Inflammatory macrophage treated with lipopolysaccharide for 1 hour (primary cell): ENCODE results near the gene DNAH5.

Experiments used
- DNase-seq, 2 donors: peaks; one replicate each; pipeline ENCODE4 v3.0.0-alpha.2; 2020 to 2022

Gene DNAH5

GRCh38 chr5:13941468-13941867 lies 3.0 kb downstream of the DNAH5 start:
- no peak for DNase-seq

GRCh38 chr5:13939638-13940037 lies 4.8 kb downstream of the DNAH5 start:
- no peak for DNase-seq

GRCh38 chr5:13934921-13935320 lies 9.6 kb downstream of the DNAH5 start:
- no peak for DNase-seq

GRCh38 chr5:13934125-13934524 lies 10.4 kb downstream of the DNAH5 start:
- no peak for DNase-seq

- no peak for DNase-seq
Measured at GRCh38 chr5:13932561-13932960, 11.9 kb downstream of the DNAH5 start.

DNA sequence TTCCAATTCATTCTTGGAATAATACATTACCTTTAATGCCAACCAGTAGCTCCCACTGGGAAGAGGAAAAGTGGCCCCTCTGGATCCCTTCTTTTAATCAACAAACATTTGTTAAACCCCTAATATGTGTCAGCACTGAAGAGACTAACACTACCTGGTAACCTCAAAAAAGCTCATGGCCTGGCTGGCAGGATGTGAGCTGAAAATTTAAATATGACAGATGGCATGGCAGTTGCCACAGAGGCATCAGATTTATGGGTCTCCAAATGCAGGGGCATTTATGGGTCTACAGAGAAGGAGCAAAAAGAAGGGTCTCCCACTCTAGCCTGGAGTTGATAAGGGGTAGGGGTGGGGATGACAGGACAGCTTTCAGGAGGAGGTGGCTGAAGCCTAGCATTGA lies 12.5 kb downstream of the DNAH5 start:
- DNase-seq: no peak

DNA sequence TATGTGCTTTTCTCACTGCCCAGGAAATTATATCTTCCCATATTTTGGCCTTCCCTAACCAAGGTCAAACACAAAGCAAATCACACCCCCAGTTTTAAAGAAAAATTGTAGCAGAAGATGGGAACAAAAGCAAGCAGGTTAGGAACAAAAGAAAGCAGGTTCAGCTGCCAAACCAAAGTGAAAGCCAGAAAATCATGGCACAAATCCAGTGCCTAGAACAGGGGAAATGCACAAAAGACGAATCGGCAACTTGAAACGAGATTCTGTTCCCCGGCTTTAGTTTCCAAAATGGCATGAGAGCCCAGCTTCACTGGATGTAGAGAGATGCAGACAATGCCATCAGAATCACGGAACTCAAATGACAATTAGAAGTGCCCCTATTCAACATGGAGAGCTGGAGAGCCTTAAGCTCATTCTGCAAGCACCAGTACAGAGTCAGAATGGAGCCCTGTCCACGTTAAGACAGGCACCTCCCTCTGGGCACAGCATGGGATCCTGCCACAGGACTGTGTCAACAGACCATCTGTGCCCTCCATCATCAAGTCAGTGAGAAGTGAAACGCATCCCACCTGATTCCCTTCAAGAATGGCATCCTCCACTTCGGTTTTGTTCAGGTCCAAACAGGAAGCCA lies 13.8 kb downstream of the DNAH5 start:
- DNase-seq: no peak

GRCh38 chr5:13926731-13927130 lies 17.8 kb downstream of the DNAH5 start:
- DNase-seq: no peak

- no peak for DNase-seq
Measured at GRCh38 chr5:13921578-13921977, 22.9 kb downstream of the DNAH5 start.

- DNase-seq: no peak
Measured at GRCh38 chr5:13919786-13920185, 24.7 kb downstream of the DNAH5 start.

GRCh38 chr5:13919087-13919486 lies 25.4 kb downstream of the DNAH5 start:
- DNase-seq: no peak

- no peak for DNase-seq
Measured at GRCh38 chr5:13917061-13917460, 27.4 kb downstream of the DNAH5 start.

DNA sequence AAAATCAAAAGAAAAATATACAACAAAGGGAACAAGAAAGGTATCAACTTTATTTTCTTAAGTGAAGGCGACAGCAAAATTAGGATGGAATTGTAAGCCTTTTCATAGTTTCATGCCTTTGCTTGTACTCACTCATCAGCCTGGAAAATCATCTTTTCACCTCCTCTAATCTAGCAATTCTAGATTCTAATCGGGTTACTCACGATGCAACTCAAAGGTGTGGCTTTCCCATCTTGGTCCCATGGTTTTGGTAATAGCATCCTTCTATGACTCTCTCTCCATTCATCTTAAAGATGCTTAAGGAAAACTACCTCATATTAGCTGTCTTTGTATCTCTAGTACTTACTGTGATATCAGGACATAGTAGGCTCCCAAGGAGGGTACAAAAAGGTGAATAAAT lies 30.5 kb downstream of the DNAH5 start:
- DNase-seq: no peak

- no peak for DNase-seq
Measured at GRCh38 chr5:13910637-13911288, 33.7 kb downstream of the DNAH5 start.

GRCh38 chr5:13910201-13910600 lies 34.3 kb downstream of the DNAH5 start:
- DNase-seq: no peak

DNA sequence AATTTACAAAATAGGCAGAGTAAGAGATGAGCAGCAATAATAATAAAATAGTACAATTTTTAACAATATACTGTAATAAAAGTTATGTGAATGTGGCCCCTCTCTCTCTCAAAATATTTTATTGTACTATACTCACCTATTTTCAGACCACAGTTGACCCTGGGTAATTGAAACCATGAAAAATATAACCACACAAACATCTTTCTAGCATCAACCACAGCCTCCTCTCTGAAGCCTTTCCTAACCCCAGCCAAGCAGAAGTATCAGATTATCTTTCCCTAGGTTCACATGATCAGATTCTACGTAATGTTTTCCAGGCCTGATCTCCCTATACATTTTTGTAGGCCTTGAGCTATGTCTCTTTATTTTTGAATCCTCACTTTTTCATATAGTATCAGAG lies 35.2 kb downstream of the DNAH5 start:
- DNase-seq: no peak

DNA sequence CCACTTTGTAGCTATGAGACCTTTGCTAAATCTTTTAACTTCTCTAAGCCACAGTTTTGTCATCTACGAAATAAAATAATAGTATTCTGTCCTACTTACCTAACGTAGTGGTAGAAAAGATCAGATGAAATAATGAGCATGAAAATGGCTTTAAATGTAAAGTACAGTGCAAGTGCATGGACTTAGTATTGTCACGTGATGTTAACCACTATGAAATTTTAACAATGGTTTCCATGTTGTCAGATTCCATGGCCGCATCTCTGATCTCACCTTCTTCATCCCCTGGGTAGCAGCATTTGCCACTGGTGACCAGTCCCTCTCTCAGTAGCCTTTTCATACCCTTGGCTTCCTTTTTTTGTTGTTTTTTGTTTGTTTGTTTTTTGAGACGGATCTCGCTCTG lies 45.9 kb downstream of the DNAH5 start:
- no peak for DNase-seq

DNA sequence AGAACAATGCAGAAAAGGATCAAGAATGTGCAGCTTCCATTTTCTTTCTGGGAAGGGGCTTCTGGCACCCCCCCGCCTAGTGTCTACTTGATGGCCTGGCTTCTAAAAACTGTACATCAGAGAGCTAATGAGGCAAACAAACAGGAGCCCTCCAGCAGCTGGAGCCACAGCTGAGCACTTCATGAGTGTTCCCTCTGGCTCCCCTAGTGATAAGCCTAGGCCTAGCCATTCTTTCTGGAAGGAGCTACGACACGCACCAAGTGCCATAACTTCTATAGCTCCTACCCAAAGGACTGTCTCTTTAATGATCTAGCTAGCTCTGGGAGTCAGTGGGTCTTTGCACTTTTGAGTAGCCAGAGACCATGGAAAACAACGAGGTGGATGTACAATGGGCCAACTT lies 66.1 kb downstream of the DNAH5 start:
- DNase-seq: no peak

GRCh38 chr5:13866792-13867191 lies 77.7 kb downstream of the DNAH5 start:
- no peak for DNase-seq

- no peak for DNase-seq
Measured at GRCh38 chr5:13865312-13865711, 79.2 kb downstream of the DNAH5 start.

- no peak for DNase-seq
Measured at GRCh38 chr5:13860146-13860545, 84.3 kb downstream of the DNAH5 start.

DNA sequence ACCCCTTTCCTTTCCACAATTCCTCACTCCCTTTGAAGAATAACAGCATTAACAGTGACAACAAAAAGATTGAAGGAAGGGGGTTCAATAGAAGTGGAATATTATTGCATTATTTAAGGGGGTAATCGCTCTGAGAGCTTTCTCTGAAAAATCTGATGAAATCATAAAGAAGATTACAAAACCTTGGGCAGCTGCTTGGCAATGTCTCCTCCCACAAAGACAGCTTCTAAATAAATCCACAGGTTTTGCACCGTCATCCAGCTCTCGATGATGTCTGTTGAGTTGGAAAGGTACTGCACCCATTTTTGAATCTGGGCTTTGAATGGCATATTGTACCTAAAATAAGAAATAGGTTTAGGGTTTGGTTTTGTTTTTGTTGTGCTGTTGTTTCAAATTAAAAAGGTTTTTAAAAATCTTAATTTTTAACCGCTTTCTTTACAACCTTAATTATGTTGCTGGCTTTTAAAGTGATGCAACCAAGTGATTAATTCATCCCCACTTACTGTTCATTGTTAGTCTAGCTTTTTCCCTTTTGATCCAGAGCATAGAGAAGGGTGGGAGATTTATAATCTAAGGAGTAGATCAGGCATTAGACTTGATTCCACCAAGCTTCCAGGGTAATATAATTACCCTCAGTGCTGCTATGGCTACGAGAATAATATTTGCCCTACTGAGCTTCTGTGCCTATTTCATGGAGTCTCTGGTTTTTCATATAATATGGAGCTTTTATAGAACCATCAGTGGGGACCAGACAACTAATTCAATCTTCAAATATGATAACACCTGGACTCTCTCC lies 85.0 kb downstream of the DNAH5 start:
- no peak for DNase-seq

GRCh38 chr5:13843175-13843846 lies 101.2 kb downstream of the DNAH5 start:
- DNase-seq: no peak

DNA sequence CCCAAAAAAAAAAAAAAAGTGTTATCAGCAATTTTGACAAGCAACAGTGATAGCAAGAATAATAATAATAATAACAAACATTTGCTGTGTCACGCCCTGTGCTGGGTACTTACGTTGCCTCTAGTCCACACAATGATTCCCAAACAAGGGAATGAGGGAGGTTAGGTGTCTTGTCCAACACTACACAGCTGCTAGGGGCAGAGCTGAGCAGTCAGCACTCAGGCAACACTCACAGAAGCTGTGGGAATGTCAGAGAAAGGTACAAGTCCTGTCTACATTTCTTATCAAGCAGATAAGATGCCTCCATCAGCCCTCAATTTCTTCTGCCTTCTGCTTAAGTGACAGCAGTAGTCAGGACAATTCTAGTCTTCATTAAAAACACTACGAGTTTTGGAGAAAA lies 111.0 kb downstream of the DNAH5 start:
- DNase-seq: no peak
